HT-29 (cell line): ENCODE results near the gene SWSAP1. TPM values are rescaled to one million over a fixed set of nuclear protein-coding genes. Genes with fewer than 3 reads are reported as not detected.
"Not testable (repeated sequence)": the region's sequence is repeated elsewhere in the genome, so short reads cannot be mapped to it uniquely, and the experiment has no call there.

Source experiments
- DNase-seq: peaks from one replicate; pipeline ENCODE4 v3.0.0-alpha.2; 2015; ENCODE audit warnings: low spot score
- total RNA-seq: library from RNA; depleted of rRNA; stranded (reverse); fragments of >200 nt; shearing (Covaris generic); gene quantifications from 2 replicates; pipeline ENCODE4 v1.2.3, GENCODE V29; 2014; rRNA removed

Gene SWSAP1, protein sequence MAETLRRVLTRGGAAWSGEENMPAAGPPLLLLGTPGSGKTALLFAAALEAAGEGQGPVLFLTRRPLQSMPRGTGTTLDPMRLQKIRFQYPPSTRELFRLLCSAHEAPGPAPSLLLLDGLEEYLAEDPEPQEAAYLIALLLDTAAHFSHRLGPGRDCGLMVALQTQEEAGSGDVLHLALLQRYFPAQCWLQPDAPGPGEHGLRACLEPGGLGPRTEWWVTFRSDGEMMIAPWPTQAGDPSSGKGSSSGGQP
- total RNA-seq: 3.9 and 5.4 TPM in 2 replicates

DNA sequence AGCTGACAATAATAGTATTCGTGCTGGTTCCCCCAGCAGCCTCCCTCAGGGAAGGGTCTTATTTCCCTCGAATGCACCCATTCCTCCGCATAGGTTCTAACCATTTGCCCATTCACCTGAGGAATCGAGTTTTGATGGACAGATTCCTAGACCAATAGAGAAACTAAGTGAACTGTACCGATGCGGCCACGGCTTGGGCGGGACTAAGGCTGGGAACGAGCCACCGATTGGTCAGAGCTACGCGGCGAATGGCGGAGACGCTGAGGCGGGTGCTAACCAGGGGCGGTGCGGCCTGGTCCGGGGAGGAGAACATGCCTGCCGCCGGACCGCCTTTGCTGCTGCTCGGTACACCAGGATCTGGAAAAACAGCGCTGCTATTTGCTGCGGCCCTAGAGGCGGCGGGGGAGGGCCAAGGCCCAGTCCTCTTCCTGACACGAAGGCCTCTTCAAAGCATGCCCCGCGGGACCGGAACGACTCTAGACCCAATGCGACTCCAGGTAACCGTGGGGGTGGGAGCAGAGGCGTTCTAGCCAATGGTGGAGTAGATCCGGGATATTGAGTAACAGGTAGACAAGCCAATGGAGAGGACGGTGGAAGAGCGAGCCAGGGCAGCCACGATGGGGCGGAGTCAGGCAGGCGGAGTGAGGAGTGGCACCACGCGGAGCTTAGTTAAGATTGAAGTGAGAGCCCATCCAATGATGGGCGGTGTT, at the start of gene SWSAP1:
Gene SWSAP1, plus strand, starts transcription at position 234 of the 710 bp plus-strand sequence. Its CDS starts 15 bp downstream, at position 249.
- peak; percentile 96 for DNase-seq

DNA sequence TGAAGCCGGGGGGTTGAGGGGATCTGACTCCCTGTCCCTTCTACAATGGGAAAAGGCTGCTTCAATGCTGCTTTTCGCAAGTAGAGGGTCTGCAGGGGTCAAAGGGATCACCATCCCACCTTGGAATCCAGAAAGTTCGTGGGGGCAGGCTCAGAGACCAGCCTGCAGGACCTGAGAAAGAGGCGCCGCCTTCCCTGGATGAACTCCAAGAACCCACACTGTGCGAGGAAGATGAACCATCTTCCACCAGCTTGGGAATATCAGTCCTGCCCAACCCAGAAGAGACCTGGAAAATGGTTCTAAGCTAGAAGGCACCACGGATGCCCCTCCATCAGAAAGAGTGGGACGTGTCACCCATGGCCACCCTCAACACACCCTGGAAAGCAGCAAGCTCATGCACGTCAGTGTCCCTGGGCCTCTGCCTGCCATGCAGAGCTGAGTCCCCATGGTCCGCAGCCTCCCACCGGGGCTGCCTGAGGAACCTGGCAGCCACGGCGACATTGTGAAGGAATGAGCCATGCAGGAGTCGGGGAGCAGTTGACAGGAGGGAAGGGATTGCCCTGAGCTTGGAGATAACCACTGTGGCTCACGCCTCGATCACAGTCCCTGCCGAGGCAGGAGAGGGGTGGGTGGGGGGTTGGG, 49.6 kb upstream of the SWSAP1 start:
- no peak for DNase-seq

- no peak for DNase-seq
These were observed 48.9 kb upstream of the SWSAP1 start for GRCh38 chr19:11325544-11325943.

DNA sequence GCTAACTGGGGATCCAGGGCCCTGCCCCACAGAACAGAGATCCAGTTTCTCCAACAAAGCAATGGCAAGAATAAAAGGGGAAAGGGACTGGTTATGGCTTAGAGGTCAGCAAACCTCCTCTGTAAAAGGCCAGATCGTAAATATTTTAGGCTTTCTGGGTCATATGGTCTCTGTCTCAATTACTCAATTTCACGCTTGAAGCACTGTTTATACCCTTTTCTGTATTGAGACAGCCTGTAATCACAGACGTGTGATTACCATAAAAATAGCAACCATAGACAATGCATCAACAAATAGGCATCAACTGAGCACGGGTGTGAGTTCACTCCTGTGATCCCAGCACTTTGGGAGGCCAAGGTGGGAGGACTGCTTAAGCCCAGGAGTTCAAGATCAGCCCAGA, 44.3 kb upstream of the SWSAP1 start:
- DNase-seq: no peak

- no peak for DNase-seq
These were observed 43.0 kb upstream of the SWSAP1 start for GRCh38 chr19:11331502-11331901.

DNA sequence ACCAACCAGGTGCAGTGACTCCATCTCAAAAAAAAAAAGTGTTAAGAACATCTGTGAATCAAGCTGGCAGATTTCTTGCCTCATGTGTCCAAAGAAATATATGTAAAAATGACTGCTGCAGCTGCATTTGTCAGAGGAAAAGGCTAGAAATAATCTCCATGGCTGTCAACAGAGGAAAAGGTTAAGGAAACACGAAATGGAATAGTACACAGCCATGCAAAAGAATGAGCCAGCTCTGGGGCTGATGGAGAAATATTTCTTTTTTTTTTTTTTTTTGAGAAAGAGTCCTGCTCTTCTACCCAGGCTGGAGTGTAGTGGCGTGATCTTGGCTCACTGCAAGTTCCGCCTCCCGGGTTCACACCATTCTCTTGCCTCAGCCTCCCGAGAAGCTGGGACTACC, 41.6 kb upstream of the SWSAP1 start:
- no peak for DNase-seq

DNA sequence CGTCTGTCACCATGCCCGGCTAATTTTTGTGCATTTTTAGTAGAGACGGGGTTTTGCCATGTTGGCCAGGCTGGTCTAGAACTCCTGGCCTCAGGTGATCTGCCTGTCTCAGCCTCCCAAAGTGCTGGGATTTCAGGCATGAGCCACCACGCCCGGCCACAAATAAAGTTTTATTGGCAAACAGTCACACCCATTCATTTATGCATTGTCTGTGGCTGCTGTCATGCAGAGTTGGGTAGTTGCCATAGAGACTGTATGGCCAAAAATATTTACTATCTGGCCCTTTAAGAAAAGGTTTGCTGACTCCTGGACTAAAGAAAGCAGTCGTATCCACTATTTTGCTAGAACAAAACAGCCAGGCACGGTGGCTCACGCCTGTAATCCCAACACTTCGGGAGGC, 40.6 kb upstream of the SWSAP1 start:
- DNase-seq: peak; percentile 15

GRCh38 chr19:11335449-11336146, 38.9 kb upstream of the SWSAP1 start:
- no peak for DNase-seq

- no peak for DNase-seq
These were observed 37.4 kb upstream of the SWSAP1 start for GRCh38 chr19:11337080-11337479.

GRCh38 chr19:11338121-11338520, 36.3 kb upstream of the SWSAP1 start:
- no peak for DNase-seq

DNA sequence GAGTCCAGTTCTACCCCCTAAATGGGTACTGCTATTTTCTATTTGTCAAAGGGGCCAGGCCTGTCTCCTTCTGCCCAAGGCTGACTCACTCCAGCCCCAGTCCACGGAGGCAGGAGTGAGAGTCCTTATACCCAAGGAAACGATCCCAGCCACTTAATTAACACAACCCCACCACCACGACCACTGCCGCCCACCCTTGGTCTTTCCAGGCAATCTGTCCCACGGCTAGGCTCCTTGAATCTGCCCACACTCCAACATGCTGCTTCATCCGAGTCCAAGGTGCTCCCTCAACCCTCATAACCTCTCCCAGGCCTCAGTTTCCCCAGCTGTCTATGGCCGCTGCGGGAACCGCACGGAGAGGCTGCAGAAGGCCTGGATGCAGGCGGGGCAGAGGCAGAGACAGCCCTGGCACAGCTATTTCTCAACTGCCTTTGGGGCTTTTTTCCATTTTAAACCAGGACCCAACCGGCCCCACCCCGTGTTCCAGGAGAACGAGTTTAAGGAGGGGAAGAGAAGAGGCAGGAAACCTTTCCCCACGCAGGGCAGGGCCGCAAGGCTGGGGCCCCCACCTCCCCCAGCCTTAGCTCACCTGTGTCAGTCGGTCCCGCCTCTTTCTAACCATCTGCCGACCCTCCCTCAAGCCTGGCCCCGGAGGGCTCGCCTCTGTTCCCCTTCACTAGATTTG, 35.8 kb upstream of the SWSAP1 start:
- DNase-seq: peak; percentile 7

DNA sequence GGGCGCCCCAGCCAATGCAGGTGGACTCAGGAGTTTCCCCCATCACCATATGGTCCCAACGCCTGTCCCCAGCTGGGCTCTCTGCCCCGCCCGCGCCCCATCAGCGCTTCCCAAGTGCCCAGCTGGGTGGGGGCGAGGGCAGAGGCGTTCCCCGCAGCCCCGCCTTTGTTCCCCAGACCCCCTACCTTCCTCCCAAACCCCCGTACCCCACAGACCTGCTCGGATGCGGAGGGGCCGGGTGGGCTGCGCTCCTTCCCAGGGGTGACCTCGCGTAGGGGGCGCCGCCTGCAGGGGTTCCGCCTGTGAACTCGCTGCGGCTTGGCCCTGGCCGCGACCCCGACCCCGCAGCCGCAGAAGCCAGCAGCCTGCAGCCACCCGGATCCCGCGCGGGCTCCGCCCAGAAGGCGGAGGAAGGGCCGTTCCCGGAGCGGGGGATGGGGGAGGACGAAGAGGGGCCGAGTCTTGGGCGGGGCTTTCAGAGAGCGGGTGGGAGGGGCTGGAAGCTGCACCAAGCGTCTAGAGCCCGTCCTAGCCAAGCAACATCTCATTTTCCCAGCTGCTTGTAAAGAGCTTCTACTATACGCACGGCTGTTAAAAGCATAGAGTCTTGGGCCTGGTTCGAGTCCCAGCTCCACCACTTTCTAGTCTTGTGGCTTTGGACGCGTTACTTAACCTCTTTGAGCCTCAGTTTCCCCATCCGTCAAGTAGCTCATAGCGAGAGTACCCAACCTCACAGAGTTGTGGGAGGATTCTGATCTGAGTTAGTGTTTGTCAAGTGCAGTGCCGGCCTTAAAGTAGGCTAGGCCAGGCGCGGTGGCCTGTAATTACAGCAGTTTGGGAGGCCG, 35.0 kb upstream of the SWSAP1 start, which contains the start of gene RAB3D:
Gene RAB3D, minus strand, starts transcription at position 404 of the 845 bp plus-strand sequence. CDS start 2,258 bp downstream, outside the sequence.
- DNase-seq: peak; percentile 84

- DNase-seq: not testable (repeated sequence)
These were observed 34.4 kb upstream of the SWSAP1 start for GRCh38 chr19:11340099-11340467.

DNA sequence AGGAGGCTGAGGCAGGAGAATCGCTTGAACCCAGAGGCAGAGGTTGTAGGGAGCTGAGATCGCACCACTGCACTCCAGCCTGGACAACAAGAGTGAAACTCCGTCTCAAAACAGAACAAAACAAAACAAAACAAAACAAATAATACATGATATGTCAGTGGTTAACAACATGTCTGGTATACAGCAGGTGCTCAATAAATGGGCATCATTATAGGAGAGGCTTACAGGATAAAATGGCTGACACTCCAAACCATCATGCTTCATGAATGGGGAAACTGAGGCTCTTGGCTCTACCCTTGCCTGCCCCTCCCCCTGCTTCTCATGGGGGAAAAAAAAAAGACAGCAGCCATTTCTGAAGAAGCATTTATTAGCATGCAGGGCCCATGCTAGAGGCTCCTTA, 32.0 kb upstream of the SWSAP1 start:
- no peak for DNase-seq

GRCh38 chr19:11345122-11345803, 29.2 kb upstream of the SWSAP1 start:
- DNase-seq: peak; percentile 12

- DNase-seq: peak; percentile 96
These were observed 28.1 kb upstream of the SWSAP1 start, which contains the start of the genes CCDC159 and TMEM205 for GRCh38 chr19:11346104-11346940. CCDC159 (plus strand) TSS chr19:11346519; CDS start chr19:11346607, 88 bp downstream. TMEM205 (minus strand) TSS chr19:11346268; CDS start chr19:11345619, 649 bp downstream.

- DNase-seq: no peak
These were observed 26.9 kb upstream of the SWSAP1 start for GRCh38 chr19:11347546-11348039.

DNA sequence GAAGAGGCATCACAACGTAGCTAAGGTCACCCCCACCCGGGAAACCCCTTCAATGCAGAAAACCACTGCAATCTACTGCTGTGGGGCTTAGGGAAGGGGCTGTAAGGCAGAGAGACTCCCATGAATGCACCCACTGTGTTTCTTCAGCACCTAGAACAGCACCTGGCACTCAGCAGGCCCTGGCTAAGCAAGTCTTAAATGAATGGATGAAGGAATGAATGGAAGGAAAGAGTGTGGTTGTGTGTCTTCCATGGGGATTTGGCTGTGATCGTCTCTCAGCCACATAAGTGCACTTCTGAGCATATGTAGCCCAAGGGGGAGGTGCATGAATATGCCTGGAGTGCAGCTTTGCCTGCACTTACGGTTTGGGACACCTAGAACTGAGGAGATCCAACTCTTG, 25.3 kb upstream of the SWSAP1 start:
- DNase-seq: no peak
